ES-I3 (cell line): ENCODE measurements around the gene PDZD11.
"Not testable (repeated sequence)": the region's sequence is repeated elsewhere in the genome, so short reads cannot be mapped to it uniquely, and the experiment has no call there.

ENCODE experiments used
- H3K36me3 ChIP-seq: 2 replicates; pipeline ENCODE4 v1.6.1; 2013; ENCODE audit warnings: mild to moderate bottlenecking, low read length, control low read depth, moderate library complexity; ENCODE audit not compliant: insufficient read depth
- H3K4me1 ChIP-seq: 2 replicates; pipeline ENCODE4 v1.6.1; 2013; ENCODE audit warnings: mild to moderate bottlenecking, control low read depth, low read length; ENCODE audit not compliant: insufficient read depth
- H3K9ac ChIP-seq: 2 replicates; pipeline ENCODE4 v1.6.1; 2013; ENCODE audit warnings: low read depth, mild to moderate bottlenecking, low read length, moderate library complexity
- H3K9me3 ChIP-seq: 2 replicates; pipeline ENCODE4 v1.6.1; 2013; ENCODE audit warnings: mild to moderate bottlenecking, low read length, moderate library complexity; ENCODE audit not compliant: control insufficient read depth, insufficient read depth

PDZD11 gene

GRCh38 chrX:70280573-70280972 is 9.2 kb downstream of the PDZD11 start:
- H3K36me3 ChIP-seq: no peaks in the 10 kb centered on the region
- H3K9ac ChIP-seq: no peak overlapping the region
- no peaks in the 10 kb centered on the region for H3K9me3 ChIP-seq
- no peaks in the 10 kb centered on the region for H3K4me1 ChIP-seq

GRCh38 chrX:70279081-70279480 is 10.6 kb downstream of the PDZD11 start:
- H3K4me1 ChIP-seq: no peaks in the 10 kb centered on the region
- H3K9me3 ChIP-seq: no peaks in the 10 kb centered on the region
- H3K9ac ChIP-seq: no peak overlapping the region
- no peaks in the 10 kb centered on the region for H3K36me3 ChIP-seq

GRCh38 chrX:70274029-70274428 is 15.7 kb downstream of the PDZD11 start:
- H3K4me1 ChIP-seq, H3K9me3 ChIP-seq, H3K36me3 ChIP-seq, H3K9ac ChIP-seq: not testable (repeated sequence)

- Histone ChIP-seq H3K9ac (no peak within 1 kb of the TSS), H3K4me1 (no peaks in the 10 kb centered on the region), H3K36me3 (no peaks in the 10 kb centered on the region), H3K9me3 (no peaks in the 10 kb centered on the region)
These were observed 21.7 kb downstream of the PDZD11 start, which contains the start of gene ARR3 for GRCh38 chrX:70268034-70268433. Gene ARR3, plus strand, starts transcription at chrX:70268334. Its CDS starts 1,052 bp downstream, at chrX:70269386.

GRCh38 chrX:70264784-70265183 is 24.9 kb downstream of the PDZD11 start:
- H3K9ac ChIP-seq: no peak overlapping the region
- no peaks in the 10 kb centered on the region for H3K36me3 ChIP-seq
- no peaks in the 10 kb centered on the region for H3K9me3 ChIP-seq
- H3K4me1 ChIP-seq: no peaks in the 10 kb centered on the region; the same call in 1 of the 2 replicates

GRCh38 chrX:70262952-70263567 is 26.7 kb downstream of the PDZD11 start:
- Histone ChIP-seq H3K9ac (no peak overlapping the region), H3K9me3 (no peaks in the 10 kb centered on the region), H3K4me1 (no peaks in the 10 kb centered on the region; the same call in 1 of the 2 replicates), H3K36me3 (no peaks in the 10 kb centered on the region)

GRCh38 chrX:70260104-70260503 is 29.6 kb downstream of the PDZD11 start, which contains the start of gene P2RY4:
Gene P2RY4, minus strand, starts transcription at chrX:70260204. Its CDS starts 580 bp downstream, at chrX:70259624.
- Histone ChIP-seq H3K4me1 (no peaks in the 10 kb centered on the region; the same call in 1 of the 2 replicates), H3K36me3 (no peaks in the 10 kb centered on the region), H3K9me3 (no peaks in the 10 kb centered on the region), H3K9ac (no peak within 1 kb of the TSS)

- Histone ChIP-seq H3K9ac (no peak overlapping the region), H3K4me1 (peaks cover 11% of the 10 kb centered on the region; the same call in 1 of the 2 replicates), H3K36me3 (no peaks in the 10 kb centered on the region), H3K9me3 (no peaks in the 10 kb centered on the region)
These were observed 32.1 kb downstream of the PDZD11 start for GRCh38 chrX:70257423-70258288.

- H3K9ac ChIP-seq: no peak overlapping the region
- no peaks in the 10 kb centered on the region for H3K36me3 ChIP-seq
- 0 out of 2 replicates have a peak, but pooled peaks cover 11% of the 10 kb centered on the region for H3K4me1 ChIP-seq
- no peaks in the 10 kb centered on the region for H3K9me3 ChIP-seq
These were observed 34.3 kb downstream of the PDZD11 start for GRCh38 chrX:70255452-70255851.

GRCh38 chrX:70254909-70255308 is 34.8 kb downstream of the PDZD11 start:
- Histone ChIP-seq H3K4me1 (0 out of 2 replicates have a peak, but pooled peaks cover 11% of the 10 kb centered on the region), H3K36me3 (no peaks in the 10 kb centered on the region), H3K9ac (no peak overlapping the region), H3K9me3 (no peaks in the 10 kb centered on the region)

GRCh38 chrX:70254063-70254400 is 35.7 kb downstream of the PDZD11 start:
- H3K4me1 ChIP-seq: 0 out of 2 replicates have a peak, but pooled peaks cover 11% of the 10 kb centered on the region
- H3K9ac ChIP-seq: no peak overlapping the region
- no peaks in the 10 kb centered on the region for H3K36me3 ChIP-seq
- H3K9me3 ChIP-seq: no peaks in the 10 kb centered on the region

GRCh38 chrX:70253377-70254062 is 36.2 kb downstream of the PDZD11 start:
- H3K9ac ChIP-seq: no peak overlapping the region

GRCh38 chrX:70252491-70252890 is 37.2 kb downstream of the PDZD11 start:
- H3K9ac ChIP-seq: no peak overlapping the region
- 0 out of 2 replicates have a peak, but pooled peaks cover 11% of the 10 kb centered on the region for H3K4me1 ChIP-seq
- no peaks in the 10 kb centered on the region for H3K9me3 ChIP-seq
- no peaks in the 10 kb centered on the region for H3K36me3 ChIP-seq

More at GRCh38 chrX:70253377-70254062, 36.2 kb downstream of the PDZD11 start:
- Histone ChIP-seq H3K36me3 (no peaks in the 10 kb centered on the region), H3K4me1 (0 out of 2 replicates have a peak, but pooled peaks cover 11% of the 10 kb centered on the region), H3K9me3 (no peaks in the 10 kb centered on the region)

GRCh38 chrX:70247252-70247651 is 42.5 kb downstream of the PDZD11 start:
- no peak overlapping the region for H3K9ac ChIP-seq
- H3K4me1 ChIP-seq: no peaks in the 10 kb centered on the region
- no peaks in the 10 kb centered on the region for H3K36me3 ChIP-seq
- H3K9me3 ChIP-seq: no peaks in the 10 kb centered on the region
